Astrocyte (in vitro differentiated cells and primary cell): ENCODE measurements around the gene GADD45GIP1. TPM values are rescaled to one million over a fixed set of nuclear protein-coding genes. Genes with fewer than 3 reads are reported as not detected.
"Not testable (repeated sequence)": the region's sequence is repeated elsewhere in the genome, so short reads cannot be mapped to it uniquely, and the experiment has no call there.

Experiments
- DNase-seq: peaks from one replicate; pipeline ENCODE4 v3.0.0-alpha.2; 2010; ENCODE audit warnings: low read depth
- FAIRE-seq: peaks from 2 replicates; lab custom pipeline; 2011; peaks lifted over from hg19 to GRCh38; lab: Jason Lieb, UNC
- H2AFZ ChIP-seq: 2 replicates; pipeline ENCODE4 v1.6.0; 2012; ENCODE audit warnings: low read depth, low read length, inconsistent platforms
- H3K27ac ChIP-seq: 2 replicates; pipeline ENCODE4 v1.5.1; 2011; ENCODE audit warnings: low read depth, low read length, inconsistent platforms
- H3K27me3 ChIP-seq: 2 replicates; pipeline ENCODE4 v1.6.0; 2011; ENCODE audit warnings: low read length, inconsistent platforms; ENCODE audit not compliant: insufficient read depth
- H3K36me3 ChIP-seq: 2 replicates; pipeline ENCODE4 v1.5.1; 2011; ENCODE audit warnings: low read length, inconsistent platforms; ENCODE audit not compliant: insufficient read depth
- H3K4me1 ChIP-seq: 2 replicates; pipeline ENCODE4 v1.5.1; 2011; ENCODE audit warnings: low read length, inconsistent platforms; ENCODE audit not compliant: insufficient read depth
- H3K4me2 ChIP-seq: 2 replicates; pipeline ENCODE4 v1.6.0; 2012; ENCODE audit warnings: low read length, inconsistent platforms
- H3K4me3 ChIP-seq: 2 replicates; pipeline ENCODE4 v1.5.1; 2011; ENCODE audit warnings: low read depth, mild to moderate bottlenecking, low read length, inconsistent platforms; ENCODE audit not compliant: insufficient read depth
- H3K79me2 ChIP-seq: 2 replicates; pipeline ENCODE4 v1.6.0; 2012; ENCODE audit warnings: mild to moderate bottlenecking, low read length, inconsistent platforms; ENCODE audit not compliant: insufficient read depth
- H3K9ac ChIP-seq: 2 replicates; pipeline ENCODE4 v1.6.0; 2012; ENCODE audit warnings: mild to moderate bottlenecking, low read length, inconsistent platforms
- H3K9me3 ChIP-seq: 2 replicates; pipeline ENCODE4 v1.5.1; 2012; ENCODE audit warnings: low read depth, mild to moderate bottlenecking, low read length, inconsistent platforms; ENCODE audit not compliant: insufficient read depth
- H4K20me1 ChIP-seq: 2 replicates; pipeline ENCODE4 v1.6.0; 2012; ENCODE audit warnings: low read length, inconsistent platforms; ENCODE audit not compliant: insufficient read depth
- H3K27ac Mint-ChIP-seq: one replicate; pipeline ENCODE4 v1.8.0; 2021; ENCODE audit warnings: mild to moderate bottlenecking, mixed read lengths; ENCODE audit not compliant: unreplicated experiment
- H3K27me3 Mint-ChIP-seq: one replicate; pipeline ENCODE4 v1.8.0; 2021; ENCODE audit warnings: low read depth, mixed read lengths; ENCODE audit not compliant: unreplicated experiment
- H3K36me3 Mint-ChIP-seq: one replicate; pipeline ENCODE4 v1.8.0; 2021; ENCODE audit warnings: low read depth, mixed read lengths; ENCODE audit not compliant: unreplicated experiment
- H3K4me1 Mint-ChIP-seq: one replicate; pipeline ENCODE4 v1.8.0; 2021; ENCODE audit warnings: low read depth, mixed read lengths; ENCODE audit not compliant: unreplicated experiment
- H3K4me3 Mint-ChIP-seq: one replicate; pipeline ENCODE4 v1.8.0; 2021; ENCODE audit warnings: mild to moderate bottlenecking, moderate library complexity, mixed read lengths; ENCODE audit not compliant: unreplicated experiment
- H3K9me3 Mint-ChIP-seq: one replicate; pipeline ENCODE4 v1.8.0; 2021; ENCODE audit warnings: mild to moderate bottlenecking, mixed read lengths; ENCODE audit not compliant: unreplicated experiment
- CTCF ChIP-seq: IDR thresholded peaks from 2 replicates; pipeline ENCODE4 v1.5.1; 2011; ENCODE audit warnings: low read depth, mild to moderate bottlenecking, inconsistent platforms, low read length, moderate library complexity; ENCODE audit not compliant: insufficient read depth
- EZH2 ChIP-seq: IDR thresholded peaks from 2 replicates; pipeline ENCODE4 v1.6.1; 2012; ENCODE audit warnings: mild to moderate bottlenecking, low read length, inconsistent platforms; ENCODE audit not compliant: insufficient read depth
- total RNA-seq: library from RNA; stranded (reverse); gene quantifications from 2 replicates; pipeline ENCODE4 v1.2.1, GENCODE V29; 2021

GADD45GIP1 gene
- total RNA-seq, 1 donor from 2014 or later = 35.5 TPM

DNA sequence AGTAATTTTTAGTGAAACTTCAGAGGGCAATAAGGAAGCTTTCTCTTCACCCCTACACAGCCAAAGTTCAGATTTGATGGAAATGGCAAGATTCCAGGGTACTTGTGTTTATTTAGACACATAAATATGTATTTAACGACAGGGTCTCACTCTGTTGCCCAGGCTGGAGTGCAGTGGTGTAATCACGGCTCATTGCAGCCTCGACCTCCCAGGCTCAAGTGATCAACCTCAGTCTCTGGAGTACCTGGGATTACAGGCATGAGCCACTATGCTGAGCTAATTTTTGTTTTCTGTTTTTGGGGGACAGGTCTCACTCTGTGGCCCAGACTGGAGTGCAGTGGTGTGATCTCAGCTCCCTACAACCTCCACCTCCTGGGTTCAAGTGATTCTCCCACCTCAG lies 36.0 kb downstream of the GADD45GIP1 start:
- Histone ChIP-seq H3K27ac (no peak overlapping the region), H3K9me3 (no peaks in the 10 kb centered on the region), H3K4me2 (no peak overlapping the region), H3K27me3 (no peaks in the 10 kb centered on the region), H4K20me1 (no peaks in the 10 kb centered on the region), H3K4me3 (no peak overlapping the region), H3K9ac (no peak overlapping the region), H2AFZ (no peak overlapping the region), H3K36me3 (peaks cover 20% of the 10 kb centered on the region), H3K79me2 (no peaks in the 10 kb centered on the region), H3K4me1 (peaks cover 3% of the 10 kb centered on the region)
- Mint-ChIP-seq H3K4me3 (no peak overlapping the region), H3K36me3 (peaks cover 15% of the 10 kb centered on the region), H3K27ac (no peak overlapping the region), H3K27me3 (no peaks in the 10 kb centered on the region), H3K4me1 (peaks cover 2% of the 10 kb centered on the region), H3K9me3 (no peaks in the 10 kb centered on the region)
- no peak for FAIRE-seq
- DNase-seq = no peak
- TF ChIP-seq EZH2 (no peak), CTCF (no peak)

GRCh38 chr19:12918253-12918652 lies 38.8 kb downstream of the GADD45GIP1 start:
- H3K4me3 Mint-ChIP-seq = no peak overlapping the region
- FAIRE-seq = no peak
- peaks cover 4% of the 10 kb centered on the region for H3K4me1 Mint-ChIP-seq
- H3K27ac Mint-ChIP-seq = no peak overlapping the region
- no peak for DNase-seq
- Histone ChIP-seq H3K4me3 (no peak overlapping the region), H3K9ac (no peak overlapping the region), H3K4me1 (peaks cover 4% of the 10 kb centered on the region), H3K4me2 (no peak overlapping the region), H3K27ac (no peak overlapping the region), H3K79me2 (no peaks in the 10 kb centered on the region), H4K20me1 (no peaks in the 10 kb centered on the region), H3K36me3 (peaks cover 5% of the 10 kb centered on the region), H3K27me3 (no peaks in the 10 kb centered on the region), H3K9me3 (no peaks in the 10 kb centered on the region), H2AFZ (no peak overlapping the region)
- TF ChIP-seq EZH2 (no peak), CTCF (no peak)
- no peaks in the 10 kb centered on the region for H3K9me3 Mint-ChIP-seq
- H3K36me3 Mint-ChIP-seq = peaks cover 6% of the 10 kb centered on the region
- peaks cover 3% of the 10 kb centered on the region for H3K27me3 Mint-ChIP-seq

DNA sequence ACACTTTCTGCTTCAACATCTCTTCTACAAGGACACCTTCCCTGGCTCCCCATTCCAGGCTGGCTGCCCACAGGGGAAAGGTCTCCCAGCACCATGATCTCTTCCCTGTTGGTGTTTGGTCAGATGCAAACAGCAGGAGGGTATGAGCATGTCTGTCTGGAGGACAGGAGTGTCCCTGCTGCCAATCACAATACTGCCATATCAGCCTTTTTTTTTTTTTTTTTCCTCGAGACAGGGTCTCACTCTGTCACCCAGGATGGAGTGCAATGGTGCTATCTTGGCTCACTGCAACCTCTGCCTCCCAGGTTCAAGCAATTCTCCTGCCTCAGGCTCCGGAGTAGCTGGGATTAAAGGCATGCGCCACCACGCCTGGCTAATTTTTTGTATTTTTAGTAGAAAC lies 41.2 kb downstream of the GADD45GIP1 start:
- not testable (repeated sequence) for FAIRE-seq, H3K27me3 ChIP-seq, H3K79me2 ChIP-seq, H3K36me3 Mint-ChIP-seq, H3K4me2 ChIP-seq, H3K27ac ChIP-seq, H3K4me3 Mint-ChIP-seq, H3K4me3 ChIP-seq, DNase-seq, H3K4me1 Mint-ChIP-seq, H3K27me3 Mint-ChIP-seq, H4K20me1 ChIP-seq, H3K9me3 ChIP-seq, H3K4me1 ChIP-seq, H3K9me3 Mint-ChIP-seq, H2AFZ ChIP-seq, H3K36me3 ChIP-seq, H3K9ac ChIP-seq, H3K27ac Mint-ChIP-seq
